HG03571 (cell line): ENCODE measurements around the gene ATAD3A.
A peak's percentile ranks its signal among the peaks of the same experiment; 100 is the strongest.
"Not testable (repeated sequence)": the region's sequence is repeated elsewhere in the genome, so short reads cannot be mapped to it uniquely, and the experiment has no call there.

Source experiments
- ATAC-seq: cut with Tn5 transposase; IDR thresholded peaks from one replicate; pipeline ENCODE4 v1.9.1; 2021; ENCODE audit not compliant: unreplicated experiment

Gene ATAD3A

DNA sequence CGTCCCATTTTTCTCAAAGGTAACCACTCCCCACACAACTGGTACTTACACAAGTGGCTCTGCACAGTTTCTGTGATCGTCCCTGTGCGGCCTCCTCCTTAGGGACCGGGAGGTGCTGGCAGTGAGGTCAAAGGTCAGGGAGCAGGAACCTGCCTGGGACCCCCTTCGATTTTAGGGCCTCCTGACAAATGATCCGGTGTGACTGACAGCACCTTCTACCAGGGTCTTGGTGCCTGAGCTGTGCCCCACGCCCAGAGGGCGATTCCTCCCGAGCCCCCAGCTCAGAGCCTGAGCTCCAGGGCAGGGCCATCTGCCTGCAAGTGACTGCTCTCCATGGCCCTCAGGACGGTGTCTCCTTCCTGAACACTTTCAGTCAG is 40.3 kb downstream of the ATAD3A start:
- ATAC-seq = no peak

DNA sequence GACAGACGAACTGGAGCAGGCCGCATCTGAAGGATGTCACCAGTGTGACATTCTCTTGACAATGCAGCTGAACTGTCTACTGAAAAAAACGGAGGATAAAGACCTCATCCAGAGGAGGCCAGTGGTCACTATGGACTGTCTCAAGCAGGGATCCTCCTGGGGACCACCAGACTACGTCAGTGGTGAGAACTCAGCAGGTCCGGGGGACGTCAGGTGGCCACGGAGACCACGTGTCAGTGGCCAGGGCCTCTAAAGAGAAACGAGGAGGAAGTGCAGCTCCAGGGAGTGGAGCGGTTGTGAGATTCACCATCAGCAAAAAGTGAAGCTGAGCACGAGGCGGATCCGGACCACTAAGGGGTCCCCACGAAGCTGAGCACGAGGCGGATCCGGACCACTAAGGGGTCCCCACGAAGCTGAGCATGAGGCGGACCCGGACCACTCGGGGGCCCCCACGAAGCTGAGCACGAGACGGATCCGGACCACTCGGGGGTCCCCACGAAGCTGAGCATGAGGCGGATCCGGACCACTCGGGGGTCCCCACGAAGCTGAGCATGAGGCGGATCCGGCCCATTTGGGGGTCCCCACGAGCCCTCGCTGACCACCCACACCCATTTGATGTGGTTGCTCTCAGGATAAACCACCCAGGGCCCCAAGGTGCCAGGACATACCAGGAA is 42.0 kb downstream of the ATAD3A start:
- ATAC-seq = no peak

DNA sequence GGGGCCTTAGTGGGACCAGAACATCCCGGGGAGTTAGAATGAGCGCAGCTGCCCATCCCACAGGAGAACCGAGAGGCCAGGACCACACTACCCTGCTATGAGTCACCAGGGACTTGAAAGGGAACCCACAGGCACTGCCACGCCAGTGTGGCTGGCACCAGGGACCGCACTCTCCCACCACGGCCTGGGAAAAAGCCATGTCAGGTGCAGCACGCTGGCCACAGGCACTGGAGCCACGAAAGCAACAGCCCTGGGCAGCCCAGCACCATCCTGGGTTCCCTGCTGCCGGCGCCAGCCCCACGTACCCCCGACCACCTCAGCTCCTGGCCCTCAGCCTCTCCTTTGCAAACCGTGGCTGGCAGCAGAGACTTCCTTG is 42.6 kb downstream of the ATAD3A start:
- ATAC-seq = no peak

DNA sequence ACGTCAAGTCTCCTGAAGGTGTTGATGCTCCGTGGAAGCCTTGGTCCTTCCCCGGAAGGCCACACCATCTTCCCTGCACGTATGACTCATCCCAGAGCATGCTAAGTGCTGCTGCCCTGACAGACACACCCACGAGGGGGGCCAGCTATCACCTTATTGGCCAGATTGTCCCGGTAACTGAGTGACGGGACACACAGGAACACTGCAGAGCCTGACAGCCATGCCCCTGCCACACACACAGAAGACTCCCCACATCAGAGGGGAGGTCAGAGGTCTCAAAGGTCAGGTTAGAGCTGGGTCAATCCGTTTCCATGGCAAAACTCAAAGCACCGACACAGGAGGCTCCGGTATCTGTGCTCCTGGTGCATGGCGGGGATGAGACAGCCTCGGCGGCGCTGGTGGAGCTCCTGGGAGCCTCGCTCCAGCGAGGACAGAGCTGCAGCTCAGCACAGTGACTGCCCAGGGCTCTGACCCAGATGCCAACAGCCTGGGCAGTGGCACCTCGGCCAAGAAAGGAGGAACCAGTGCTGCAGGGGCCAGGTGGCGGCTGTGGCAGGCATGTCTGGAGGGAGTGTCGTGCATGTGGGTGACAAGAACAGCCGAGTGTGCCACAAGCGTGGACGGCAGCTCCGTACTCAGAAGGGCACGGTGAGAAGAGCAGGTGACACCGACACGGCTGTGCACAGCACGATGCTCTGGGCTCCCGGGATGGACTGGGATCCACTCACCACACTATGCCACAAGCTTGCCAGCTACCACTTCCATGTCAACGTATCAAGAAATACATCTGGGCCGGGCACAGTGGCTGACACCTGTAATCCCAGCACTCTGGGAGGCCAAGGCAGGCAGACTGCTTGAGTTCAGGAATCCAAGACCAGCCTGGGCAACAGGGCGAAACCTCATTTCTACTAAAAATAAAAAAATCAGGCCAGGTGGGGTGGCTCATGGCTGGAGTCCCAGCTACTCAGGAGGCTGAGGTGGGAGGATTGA is 43.3 kb downstream of the ATAD3A start:
- no peak for ATAC-seq

DNA sequence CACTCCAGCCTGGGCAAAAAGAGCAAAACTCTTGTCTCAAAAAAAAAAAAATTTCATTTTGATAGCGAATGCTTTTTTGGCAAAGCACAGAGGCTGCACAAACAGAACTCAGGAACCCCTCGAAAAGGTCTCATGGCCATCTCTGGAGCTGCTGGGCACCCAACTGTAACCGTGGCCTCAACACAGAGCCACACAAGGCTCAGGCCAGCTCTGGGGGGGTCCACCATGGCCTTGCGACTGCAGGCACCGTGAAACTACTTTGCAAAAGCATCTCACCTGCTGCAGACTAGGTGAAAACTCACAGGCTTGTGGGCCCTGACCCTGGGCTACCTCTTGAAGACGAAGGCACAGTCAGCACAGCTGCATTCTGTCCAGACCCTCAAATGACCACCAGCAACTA is 44.5 kb downstream of the ATAD3A start:
- no peak for ATAC-seq

DNA sequence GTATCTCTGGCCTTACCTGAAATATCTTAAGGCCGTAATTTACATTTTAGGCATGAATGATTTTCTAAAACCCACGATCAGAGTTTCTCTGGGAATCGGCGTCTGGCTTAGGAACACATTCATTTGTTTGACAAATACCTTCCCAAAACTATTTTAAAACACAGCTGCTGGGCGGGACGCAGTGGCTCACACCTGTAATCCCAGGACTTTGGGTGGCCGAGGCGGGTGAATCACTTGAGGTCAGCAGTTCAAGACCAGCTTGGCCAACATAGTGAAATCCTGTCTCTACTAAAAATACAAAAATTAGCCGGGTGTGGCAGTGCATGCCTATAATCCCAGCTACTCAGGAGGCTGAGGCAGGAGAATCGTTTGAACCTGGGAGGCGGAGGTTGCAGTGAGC is 45.0 kb downstream of the ATAD3A start:
- ATAC-seq = not testable (repeated sequence)

DNA sequence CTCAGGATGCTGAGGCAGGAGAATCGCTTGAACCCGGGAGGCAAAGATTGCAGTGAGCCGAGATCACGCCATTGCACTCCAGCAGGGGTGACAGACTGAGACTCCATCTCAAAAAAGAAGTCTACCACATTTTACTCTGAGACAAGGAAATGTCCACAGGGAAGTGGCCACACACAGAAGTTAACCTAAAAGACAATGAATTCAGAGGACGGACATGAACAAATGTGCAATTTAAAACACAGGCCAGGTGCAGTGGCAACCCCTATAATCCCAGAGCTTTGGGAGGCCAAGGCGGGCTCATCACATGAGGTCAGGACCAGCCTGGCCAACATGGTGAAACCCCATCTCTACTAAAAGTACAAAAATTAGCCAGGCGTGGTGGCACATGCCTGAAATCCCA is 45.7 kb downstream of the ATAD3A start:
- not testable (repeated sequence) for ATAC-seq

DNA sequence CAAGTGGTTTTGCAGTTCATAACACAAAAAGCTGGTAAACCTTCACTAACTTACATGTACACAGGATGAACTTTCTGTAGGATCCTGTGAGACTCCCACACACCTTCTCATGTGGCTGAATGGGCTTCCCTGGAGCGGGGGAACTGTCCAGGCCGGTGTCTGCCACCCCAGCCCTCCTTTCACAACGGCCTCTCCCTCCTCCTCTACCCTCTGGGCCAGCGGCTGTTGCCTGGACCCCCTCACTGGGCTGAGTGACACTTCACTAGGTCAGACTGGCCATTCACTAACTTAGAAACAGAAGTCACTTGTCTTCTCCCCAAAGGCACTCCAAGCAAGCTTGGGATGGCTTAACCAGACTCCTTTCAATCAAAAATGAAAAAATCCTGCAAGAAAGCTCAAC is 46.6 kb downstream of the ATAD3A start:
- no peak for ATAC-seq

DNA sequence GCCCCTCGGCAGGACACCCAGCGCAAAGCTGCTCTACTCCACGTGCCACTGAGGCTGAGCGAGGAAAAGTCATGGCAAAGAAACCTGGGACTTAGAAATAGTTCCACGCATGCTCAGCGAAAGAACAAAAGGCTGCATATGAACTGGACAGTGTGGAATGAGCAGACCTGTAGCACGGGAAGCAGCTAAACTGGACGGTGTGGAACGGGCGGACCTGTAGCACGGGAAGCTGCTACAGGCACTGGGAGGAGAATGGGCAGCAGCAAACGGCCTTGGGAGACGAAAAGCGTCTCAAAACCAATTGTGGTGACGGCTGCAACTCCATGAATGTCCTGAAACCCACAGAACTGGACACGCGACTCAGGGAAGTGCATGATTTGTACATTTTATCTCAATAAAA is 47.1 kb downstream of the ATAD3A start:
- ATAC-seq = no peak

DNA sequence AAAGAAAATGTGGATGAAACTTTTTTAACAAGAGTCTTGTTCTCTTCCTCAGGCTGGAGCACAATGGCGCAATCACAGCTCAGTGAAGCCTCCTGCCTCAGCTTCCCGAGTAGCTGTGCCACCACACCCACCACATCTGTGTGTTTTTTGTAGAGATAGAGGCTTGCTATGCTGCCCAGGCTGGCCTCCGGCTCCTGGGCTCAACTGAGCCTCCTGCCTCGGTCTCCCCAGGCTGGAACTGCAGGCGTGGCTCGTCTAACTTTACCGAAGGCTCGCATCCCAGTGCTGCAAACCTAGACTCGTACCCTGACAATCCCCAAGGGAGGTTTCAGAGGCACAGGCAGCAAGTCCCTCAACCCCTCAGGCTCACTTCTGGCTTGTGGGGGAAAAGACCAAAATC is 48.2 kb downstream of the ATAD3A start:
- ATAC-seq = no peak

DNA sequence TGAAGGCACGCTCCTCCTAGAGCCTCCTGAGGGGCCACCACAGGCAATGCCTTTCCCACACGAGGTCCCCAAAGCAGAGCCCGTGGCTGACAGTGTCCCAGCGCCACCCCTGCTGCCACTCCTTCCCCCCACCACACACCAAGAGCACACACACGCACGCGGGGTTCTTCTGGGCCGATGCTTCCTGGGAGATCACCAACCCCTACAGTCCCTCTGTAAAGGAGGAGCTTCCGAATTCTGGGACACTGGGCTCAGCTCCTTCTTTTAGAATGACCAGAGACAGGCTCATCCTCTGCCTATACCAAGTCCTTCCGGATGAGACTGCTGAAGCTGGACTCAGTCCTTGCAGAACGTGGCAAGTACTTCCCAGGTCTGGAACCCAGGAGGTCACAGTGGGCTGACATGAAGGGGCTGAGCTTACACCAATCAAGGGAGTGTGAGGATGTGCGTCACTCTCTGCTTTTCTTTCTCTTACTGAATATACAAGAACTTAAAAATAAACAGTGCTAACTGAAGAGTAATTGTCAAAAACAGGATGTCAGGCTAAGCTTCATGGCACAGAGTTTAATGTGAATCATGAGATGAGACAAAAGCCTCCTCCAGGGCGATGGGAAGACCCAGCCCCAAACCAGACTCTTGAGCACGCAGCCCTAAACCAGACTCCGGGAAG is 50.0 kb downstream of the ATAD3A start:
- ATAC-seq = no peak

DNA sequence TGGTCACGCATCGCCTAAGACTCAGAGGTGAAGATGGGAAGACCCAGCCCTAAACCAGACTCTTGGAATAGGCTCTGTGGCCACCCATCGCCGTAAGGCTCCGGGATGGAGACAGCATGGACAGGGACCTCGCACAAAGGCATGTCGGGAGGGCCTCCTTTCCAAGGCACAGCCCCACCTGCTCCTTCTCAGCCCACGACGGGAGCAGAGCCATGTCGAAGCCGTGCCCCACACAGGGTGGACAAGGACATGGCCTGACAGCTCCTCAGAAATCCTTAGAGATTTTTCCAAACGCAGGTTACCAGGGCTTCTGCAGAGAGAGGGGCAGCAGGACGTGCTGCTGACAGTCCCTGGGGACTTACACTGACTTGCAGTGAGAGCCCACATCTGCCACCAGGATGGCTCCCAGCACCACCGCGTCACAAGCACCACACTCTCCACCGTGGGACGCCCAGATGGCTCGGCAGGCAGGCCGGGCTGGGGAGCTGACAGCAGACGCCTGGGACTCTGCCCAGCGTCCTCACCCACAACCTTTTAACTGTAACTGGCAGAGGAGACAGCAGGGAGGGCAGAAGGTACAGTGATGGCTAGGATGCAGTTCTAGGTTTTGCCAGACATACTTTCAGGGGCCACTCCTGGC is 50.7 kb downstream of the ATAD3A start:
- no peak for ATAC-seq

DNA sequence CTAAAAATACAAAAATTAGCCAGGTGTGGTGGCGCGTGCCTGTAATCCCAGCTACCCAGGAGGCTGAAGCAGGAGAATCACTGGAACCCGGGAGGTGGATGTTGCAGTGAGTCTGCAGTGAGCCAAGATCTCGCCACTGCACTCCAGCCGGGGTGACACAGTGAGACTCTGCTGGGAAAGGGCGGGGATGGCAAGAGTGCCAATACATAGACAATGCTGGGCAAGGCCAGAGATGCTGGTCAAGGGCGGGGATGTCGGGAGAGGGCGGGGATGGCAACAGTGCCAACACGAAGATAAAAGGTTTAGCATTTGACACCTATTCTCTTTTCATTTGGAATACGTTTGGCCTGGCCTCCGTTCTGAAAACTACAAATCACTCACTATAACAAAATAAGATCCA is 51.7 kb downstream of the ATAD3A start:
- ATAC-seq = no peak

DNA sequence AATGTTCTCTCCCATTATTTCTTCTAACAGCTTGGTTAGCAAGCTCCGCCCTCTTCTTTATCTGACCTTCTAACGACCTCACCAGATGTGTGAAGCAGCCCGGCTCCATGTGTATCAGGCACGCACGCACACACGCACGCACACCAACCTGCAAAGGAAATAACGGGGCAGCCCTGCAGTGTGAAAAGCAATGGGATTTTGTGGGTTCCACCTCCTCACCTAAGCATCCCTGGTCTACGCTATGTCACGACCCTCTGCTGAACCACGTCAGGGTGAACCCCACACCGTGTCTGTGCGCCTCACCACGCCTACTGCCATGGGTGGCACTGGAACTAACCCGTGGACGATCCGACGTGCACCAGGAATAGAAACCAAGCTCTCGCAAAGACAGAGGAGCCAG is 52.3 kb downstream of the ATAD3A start:
- ATAC-seq = no peak

DNA sequence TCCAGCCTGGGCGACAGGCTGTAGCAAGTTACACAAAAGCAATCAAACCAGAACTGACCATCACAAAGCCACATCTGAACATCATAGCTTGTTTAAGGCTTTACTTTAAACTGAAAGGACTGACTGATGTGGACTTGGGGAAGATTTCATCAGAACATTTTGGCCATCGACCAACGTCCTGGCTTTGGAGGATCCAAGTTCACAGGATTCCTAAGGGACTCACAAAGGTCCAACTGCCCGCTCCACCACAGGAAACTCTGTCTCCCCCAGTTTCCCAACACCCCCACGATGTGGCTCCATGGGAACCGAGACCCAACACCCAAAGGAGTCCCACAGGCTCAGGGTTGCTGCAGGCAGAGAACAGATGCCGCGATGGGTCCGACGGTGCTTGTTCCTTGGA is 53.4 kb downstream of the ATAD3A start:
- ATAC-seq = no peak

DNA sequence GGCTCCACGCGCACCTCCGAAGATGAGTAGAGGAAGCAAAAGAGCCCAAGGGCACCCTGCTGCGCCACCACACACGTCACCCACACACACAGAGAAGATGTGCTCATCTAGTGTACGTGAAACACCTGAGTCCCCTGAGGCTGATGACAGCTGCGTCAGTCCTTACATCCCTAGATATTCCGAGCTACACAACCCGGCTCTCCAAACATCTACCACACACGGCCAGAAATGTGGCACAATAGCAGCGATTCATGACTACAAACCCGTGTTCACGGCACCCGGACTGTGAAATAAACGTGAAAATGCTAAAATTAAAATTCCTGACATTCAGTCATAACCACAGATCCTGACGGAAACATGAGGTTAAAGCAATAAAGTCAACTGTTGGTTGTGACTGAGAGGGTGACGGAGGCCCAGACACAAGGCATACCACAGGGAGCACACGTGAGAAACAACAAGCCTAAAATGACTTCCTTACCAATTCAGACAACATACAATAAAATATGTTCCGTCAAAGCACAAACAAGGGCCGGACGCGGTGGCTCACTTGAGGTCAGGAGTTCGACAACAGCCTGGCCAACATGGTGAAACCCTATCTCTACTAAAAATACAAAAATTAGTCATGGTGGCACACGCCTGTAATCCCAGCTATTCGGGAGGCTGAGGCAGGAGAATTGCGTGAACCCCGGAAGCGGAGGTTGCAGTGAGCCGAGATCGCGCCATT is 55.4 kb downstream of the ATAD3A start:
- no peak for ATAC-seq

DNA sequence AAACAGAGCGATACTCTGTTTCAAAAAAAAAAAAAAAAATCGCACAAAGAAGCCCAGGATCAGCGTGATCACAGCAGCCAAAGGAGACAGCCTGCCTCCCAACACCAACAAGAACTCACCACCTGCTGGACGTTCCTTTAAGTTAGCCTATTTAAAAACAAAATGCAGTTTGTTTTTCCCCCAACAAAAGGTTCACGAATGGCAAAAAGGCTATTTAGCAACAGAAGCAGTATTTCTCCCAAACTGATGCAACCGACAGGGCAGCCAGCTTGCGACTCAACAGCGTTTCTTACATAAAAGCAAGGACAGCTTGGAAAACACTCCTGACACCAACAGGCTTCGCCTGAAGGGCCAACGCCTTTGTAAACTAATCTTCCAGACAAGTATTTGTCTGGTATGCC is 55.9 kb downstream of the ATAD3A start:
- ATAC-seq = no peak

DNA sequence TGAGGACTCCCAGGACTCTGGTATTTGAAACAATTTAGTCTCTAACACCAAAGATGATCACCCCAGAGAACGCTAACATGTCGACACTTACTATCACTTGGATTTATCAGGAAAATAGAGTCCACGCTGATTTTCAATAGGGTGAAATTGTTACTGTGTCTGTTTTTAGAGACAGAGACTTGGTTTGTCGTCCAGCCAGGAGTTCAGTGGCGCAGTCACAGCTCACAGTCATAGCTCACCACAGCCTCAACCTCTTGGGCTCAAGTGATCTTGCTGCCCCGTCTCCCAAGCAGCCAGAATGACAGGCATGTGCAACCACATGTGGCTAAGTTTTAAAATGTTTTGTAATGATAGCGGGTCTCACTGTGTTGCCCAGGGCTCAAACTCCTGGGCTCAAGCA is 57.4 kb downstream of the ATAD3A start:
- ATAC-seq = no peak

DNA sequence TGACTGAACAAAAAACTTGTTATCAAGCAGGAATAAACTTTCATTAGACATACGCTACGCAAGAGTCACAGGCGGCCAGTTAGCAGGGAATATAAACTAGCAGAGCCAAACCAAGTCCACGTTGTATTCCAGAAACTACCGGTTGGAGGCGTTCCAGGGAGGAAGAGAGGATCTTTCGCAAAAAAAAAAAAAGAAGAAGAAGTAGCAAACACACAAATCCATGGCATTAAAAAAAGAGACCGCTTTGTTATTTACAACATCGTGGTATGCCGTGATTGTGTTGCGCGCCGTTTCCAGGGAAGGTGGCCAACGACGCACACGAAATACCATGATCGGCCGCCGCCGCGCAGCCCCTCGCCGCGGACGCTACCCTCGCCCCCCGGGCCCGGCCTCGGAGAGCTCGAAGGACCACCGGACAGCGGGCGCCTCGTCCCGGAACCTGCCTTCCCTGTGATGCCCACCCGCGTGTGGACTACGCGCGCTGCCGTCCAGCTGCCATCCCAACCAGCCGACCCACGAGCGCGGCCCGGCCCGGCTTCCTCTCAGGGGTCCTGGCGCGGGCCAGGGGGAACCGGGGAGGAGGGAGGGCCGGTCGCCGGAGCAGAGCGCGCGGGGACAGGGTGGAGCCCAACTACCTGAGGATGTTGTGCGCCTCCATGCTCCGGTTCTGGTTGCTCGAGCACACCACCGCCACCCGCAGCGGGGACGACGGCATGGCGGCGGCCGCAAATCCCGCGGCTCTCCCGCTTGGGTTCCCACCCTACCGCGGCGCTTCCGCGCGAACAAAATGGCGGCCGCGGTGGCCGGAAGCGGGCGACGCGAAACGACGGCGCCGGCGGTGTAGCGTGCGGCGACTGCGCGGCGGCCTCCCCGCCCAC is 62.1 kb downstream of the ATAD3A start:
- peak; percentile 50 for ATAC-seq
